ENCODE measurements around the gene NUP98.
"Not testable (repeated sequence)": the region's sequence is repeated elsewhere in the genome, so short reads cannot be mapped to it uniquely, and the experiment has no call there.

Gene NUP98

DNA sequence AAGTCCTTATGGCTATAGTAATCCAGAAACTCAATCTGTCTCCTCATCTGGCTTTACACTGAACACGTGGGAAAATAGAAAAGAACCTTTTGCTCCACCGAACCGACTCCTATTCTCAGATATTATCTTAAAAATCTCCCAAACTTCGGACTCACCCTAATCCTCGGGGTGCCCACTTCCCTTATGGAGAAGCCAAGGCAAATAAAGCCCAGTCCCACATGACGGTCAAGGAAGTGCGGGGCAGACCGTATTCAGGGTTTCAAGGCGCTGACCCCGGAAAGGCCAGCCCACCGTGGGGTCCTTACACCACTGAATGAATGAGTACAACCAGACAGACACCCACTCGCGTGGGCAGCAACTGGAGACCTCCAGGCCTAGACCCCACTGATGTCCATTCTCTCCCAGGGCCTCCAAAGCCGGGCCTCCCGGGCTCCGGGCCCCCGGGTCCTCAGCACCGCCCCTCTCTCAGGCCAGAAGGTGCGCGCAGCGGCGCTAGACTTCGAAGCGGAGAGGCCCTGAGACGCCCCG lies 489 bp downstream of the NUP98 start:
- no peak for DNase-seq

DNA sequence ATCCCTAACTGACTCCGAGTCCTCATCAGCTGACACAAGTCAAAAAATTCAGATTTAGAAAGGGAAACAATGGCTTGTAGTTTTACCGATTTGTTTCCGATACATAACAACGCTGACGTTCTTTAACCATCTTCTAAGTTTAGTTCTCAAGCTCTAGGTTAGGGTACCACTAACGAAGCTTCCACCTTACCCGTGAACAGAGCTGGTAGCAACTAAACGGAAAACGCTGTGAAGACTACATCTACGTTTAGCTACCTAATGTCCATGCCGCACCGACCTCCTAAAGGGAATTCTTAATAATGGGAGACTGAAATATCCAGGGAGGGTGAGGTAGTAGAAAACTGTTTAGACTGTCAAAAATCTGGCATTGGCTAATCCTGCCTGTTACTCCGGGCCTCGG lies 1.0 kb downstream of the NUP98 start:
- no peak for DNase-seq

- no peak for DNase-seq
Observed at GRCh38 chr11:3796002-3796311, 1.4 kb downstream of the NUP98 start.

DNA sequence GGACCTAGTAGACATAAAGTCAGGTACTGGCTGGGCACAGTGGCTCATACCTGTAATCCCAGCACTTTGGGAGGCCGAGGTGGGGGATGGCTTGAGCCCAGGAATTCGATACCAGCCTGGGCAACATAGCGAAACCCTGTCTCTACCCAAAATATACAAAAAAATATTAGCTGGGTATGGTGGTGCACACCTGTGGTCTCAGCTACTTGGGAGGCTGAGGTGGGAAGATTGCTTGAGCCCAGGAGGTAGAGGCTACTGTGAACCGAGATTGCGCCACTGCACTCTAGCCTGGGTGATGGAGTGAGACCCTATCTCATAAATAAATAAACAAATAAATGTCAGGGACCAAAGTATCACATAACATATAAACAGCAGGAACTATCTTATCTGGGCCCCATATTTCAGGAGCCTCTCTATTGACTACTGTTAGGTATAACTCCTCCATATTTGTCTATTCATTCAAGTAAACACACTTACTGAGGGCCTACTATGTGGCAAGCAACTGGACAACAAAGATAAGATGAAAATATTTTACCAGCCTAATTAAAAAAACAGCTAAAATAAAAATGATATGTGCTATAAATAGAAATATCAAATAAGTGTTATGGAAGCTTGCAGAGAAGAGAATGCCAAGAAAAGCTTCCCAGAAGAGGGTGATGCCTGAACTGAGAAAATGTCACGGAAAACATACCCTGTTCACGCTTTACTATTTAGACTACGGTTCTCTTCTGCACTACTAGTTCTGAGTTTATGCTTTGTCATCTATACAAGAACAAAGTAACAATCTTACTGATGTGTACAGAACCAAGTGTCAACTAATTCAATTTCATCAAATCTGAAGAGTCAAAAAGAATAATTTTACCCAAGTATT lies 2.0 kb downstream of the NUP98 start:
- no peak for DNase-seq

- DNase-seq, result not testable (repeated sequence)
Observed at GRCh38 chr11:3794387-3794786, 3.0 kb downstream of the NUP98 start.

GRCh38 chr11:3786781-3787428 lies 10.4 kb downstream of the NUP98 start:
- no peak for DNase-seq

- DNase-seq, result no peak
Observed at GRCh38 chr11:3783611-3784010, 13.7 kb downstream of the NUP98 start.

DNA sequence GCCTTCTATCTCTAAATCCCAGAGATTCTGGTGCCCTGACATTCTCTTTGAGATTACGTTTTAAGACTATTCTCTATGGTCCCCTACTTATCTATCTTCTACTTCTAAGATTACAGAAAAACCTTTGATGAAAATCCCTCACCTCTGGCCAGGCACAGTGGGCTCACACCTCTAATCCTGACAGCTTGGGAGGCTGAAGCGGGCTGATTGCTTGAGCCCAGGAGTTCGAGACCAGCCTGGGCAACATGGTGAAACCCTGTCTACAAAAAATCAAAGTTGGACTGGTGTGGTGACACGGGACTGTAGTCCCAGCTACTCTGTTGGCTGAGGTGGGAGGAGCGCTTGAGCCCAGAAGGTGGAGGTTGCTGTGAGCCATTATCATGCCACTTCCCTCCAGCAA lies 14.4 kb downstream of the NUP98 start:
- DNase-seq, result no peak

DNA sequence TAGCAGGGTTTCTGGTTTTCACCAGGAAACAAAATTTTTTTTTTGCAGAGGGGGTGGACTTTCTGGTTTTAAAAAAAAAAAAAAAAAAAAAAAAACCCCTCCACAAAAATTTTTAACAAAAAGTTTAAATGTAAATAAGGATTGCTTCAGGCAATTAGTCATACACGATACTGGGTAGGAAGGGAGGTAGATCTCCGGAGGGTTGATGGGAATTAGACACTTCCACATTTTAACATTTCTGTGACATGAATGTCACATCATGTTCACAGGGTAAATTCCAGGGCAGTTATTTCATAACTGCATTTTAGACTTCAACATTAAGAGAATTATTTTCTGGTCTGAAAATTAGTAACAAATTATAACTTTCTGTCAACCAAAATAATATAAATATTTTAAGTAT lies 15.9 kb downstream of the NUP98 start:
- no peak for DNase-seq

- no peak for DNase-seq
Observed at GRCh38 chr11:3775736-3776406, 21.5 kb downstream of the NUP98 start.

GRCh38 chr11:3773180-3773579 lies 24.2 kb downstream of the NUP98 start:
- DNase-seq, result no peak

- DNase-seq, result no peak
Observed at GRCh38 chr11:3767536-3767935, 29.8 kb downstream of the NUP98 start.

GRCh38 chr11:3766836-3767235 lies 30.5 kb downstream of the NUP98 start:
- DNase-seq, result not testable (repeated sequence)

DNA sequence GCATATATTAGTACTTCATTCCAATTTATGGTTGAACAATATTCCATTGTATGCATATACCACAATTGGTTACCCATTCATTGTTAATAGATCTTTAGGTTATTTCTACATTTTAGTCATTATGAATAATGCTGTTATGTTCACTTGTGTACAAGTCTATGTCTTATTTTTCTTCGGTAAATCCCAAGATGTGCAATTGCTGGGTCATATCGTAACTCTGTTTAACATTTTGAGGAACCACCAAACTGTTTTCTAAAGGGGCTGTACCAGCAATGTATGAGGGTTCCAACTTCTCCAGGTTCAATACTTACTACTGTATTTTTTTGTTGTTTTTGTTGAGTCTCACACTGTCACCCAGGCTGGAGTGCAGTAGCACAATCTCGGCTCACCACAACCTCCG lies 33.1 kb downstream of the NUP98 start:
- DNase-seq, result no peak

DNA sequence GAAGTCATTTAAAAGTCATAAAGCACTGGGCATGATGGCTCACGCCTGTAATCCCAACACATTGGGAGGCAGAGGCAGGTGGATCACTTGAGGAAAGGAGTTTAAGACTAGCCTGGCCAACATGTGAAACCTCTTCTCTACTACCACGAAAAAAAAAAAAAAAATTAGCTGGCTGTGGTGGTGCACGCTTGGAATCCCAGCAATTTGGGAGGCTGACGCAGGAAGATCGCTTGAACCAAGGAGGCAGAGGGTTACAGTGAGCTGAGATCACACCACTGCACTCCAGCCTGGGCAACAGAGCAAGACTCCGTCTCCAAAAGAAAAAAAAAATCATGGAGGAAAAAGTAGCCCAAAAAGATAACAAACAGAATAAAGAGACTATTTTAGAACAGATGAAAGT lies 42.2 kb downstream of the NUP98 start:
- DNase-seq, result no peak

DNA sequence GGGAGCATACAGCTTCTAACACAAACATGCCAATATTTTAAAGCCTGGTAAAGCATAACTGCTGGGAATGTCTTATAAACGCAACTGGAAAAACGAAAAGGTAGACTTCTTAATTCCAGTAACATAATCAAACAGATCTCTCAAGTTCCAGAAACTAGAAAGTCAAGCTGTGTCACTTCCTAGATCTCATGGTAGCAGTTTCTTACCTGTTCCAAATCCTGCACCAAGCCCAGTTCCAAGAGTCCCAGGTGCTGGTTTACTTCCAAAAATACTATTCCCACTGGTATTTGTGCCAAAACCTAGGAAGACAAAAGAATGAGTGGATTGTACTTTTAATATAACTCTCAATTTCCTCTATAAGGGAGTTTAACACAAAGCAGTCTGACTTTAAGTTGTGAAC lies 44.2 kb downstream of the NUP98 start:
- DNase-seq, result no peak

DNA sequence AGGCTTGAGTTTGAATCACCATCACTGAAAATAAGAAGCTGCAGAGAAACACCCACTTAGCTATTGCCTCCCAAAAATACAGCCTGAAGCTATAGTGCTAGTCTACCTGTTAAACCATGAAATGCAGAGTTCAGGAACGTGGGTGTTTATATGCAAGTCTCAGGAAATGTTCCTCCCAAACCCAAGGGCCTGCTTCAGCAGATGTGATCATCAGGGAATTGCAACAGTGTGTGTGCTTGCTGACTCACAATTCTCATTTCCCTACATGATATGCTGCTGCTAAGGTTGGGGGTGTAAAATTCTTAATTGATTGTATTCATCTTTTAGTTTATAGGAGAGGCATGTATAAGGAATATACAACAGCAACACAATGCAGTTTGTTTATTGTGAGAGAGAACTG lies 49.6 kb downstream of the NUP98 start:
- DNase-seq, result no peak

DNA sequence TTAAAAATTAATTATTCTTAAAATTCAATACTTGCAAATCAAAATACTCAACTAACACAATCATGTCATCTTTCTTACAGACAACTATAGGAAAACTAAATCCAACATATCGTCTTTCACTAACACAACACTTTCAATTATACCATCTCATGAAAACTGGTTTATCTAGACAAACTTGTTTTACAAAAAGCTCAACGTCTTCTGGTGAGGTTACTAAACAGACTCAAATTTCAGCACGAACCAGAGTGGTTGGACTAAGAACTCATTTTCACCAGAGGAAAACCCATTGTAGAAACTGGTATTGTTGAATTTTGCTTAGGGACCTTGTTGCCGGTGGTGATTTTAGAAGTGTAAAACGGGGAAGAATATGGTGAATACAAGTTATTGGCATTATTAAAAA lies 52.2 kb downstream of the NUP98 start:
- DNase-seq, result no peak

DNA sequence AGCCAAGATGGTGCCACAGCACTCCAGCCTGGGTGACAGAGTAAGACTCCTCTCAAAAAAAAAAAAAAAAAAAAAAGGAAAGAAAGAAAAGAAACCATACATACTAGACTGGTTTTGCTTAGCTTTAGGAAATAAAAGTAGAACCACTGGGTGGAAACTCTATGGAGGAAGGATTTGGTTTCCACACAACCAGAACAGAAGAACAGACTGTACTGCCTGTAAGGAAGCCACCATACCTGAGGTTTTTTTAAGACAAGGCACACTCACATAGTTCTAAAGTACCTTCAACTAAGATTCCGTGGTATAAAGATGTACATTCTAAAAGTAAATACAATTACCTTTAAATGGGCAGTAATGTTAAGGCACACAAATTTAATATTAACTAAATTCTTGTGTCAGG lies 58.6 kb downstream of the NUP98 start:
- DNase-seq, result no peak

GRCh38 chr11:3738241-3738640 lies 59.1 kb downstream of the NUP98 start:
- no peak for DNase-seq

DNA sequence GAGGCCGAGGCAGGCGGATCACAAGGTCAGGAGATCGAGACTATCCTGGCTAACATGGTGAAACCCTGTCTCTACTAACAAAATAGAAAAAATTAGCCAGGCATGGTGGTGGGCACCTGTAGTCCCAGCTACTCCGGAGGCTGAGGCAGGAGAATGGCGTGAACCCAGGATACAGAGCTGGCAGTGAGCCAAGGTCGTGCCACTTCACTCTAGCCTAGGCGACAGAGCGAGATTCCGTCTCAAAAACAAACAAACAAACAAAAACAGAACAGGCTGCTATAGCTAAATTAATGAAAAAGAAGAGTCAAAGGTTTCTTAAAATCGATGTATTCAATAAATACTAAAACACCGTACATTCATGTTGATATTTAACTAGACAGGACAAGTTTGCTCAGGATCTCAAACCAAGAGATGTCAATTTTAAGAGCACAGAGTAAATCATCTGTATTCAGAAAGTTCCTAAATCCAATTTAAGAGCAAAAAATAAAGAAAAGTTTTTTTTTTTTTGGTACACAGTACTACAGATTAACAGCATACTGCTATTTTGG lies 59.9 kb downstream of the NUP98 start:
- no peak for DNase-seq

DNA sequence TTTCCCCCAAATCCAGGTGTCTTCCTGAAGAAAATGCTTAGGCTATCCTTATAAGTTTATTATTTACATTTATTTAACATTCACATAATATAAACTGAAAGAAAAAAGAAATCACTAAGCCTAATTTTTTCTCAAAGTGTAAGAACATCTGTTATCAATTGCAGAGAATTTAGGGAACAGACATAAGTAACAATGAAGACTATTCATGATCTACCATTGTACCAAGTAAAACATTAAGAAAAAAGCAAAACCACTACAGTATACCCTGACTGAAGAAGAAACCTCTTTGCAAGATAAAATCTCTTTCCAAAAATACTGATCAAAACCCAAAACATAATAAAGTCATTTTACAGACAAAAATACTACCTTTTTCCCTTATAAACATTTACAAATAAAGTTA lies 60.5 kb downstream of the NUP98 start:
- no peak for DNase-seq

DNA sequence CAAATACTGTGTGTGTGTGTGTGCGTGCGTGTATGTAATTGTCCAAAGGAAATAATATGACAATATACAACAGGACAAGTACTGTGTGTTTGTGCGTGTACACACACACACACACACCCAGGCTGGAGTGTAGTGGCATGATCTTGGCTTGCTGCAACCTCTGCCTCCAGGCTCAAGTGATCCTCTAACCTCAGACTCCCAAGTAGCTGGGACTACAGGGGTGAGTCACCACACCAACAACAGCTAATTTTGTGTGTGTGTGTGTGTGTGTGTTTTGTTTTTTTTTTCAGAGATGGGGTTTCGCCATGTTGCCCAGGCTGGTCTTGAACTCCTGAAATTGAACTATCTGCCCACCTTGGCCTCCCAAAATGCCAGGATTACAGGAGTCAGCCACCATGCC lies 61.5 kb downstream of the NUP98 start:
- no peak for DNase-seq
